HG02588 (cell line): ENCODE results near the gene HLF.

Experiments used
- ATAC-seq: cut with Tn5 transposase; IDR thresholded peaks from one replicate; pipeline ENCODE4 v1.9.1; 2021; ENCODE audit warnings: mild to moderate bottlenecking, moderate library complexity; ENCODE audit not compliant: unreplicated experiment

Gene HLF, protein sequence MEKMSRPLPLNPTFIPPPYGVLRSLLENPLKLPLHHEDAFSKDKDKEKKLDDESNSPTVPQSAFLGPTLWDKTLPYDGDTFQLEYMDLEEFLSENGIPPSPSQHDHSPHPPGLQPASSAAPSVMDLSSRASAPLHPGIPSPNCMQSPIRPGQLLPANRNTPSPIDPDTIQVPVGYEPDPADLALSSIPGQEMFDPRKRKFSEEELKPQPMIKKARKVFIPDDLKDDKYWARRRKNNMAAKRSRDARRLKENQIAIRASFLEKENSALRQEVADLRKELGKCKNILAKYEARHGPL

DNA sequence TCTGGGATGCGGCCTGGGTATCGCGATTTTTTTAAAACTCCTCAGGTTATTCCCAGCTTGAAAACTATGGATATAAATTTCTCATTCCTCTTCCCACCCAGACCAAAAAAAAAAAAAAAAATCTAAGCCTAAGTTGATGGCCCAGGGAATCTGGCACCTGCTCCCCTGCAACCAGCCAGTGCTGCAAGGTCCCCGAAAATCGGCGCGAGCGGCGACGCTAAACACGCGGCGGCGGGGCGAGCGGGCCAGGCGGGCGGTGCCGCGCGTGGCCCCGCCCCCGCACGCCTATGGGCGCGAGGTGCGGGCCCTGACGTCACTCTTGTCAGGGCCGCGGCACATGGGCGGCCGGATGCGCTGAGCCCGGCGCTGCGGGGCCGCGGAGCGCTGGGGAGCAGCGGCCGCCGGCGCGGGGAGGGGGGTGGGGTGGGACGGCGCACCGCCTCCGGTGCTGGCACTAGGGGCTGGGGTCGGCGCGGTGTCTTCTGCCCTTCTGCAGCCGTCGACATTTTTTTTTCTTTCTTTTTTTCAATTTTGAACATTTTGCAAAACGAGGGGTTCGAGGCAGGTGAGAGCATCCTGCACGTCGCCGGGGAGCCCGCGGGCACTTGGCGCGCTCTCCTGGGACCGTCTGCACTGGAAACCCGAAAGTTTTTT lies at the start of gene HLF:
TSS of gene HLF (plus strand) at position 316 of the 654 bp plus-strand sequence. CDS start 525 bp downstream, outside the sequence.
- peak; percentile 91 for ATAC-seq

DNA sequence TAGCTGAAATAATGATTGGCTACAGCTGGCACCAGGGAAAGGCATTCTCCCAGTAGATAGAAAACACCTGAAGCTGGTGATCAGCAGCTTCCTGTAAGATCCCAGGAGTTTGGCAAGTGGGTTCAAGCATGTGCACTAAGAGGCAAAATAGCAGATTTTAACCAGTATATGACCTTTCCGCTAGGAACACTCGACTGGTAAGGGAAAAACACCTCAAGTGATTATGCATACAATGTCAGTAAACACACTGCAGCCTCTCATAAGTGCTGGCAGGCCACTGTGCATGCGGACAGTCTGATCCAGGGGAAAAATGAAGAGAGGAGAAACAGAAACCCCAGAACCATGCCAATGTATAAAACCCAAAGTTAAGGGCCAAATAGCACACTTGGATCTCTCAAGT lies 49.0 kb upstream of the HLF start:
- ATAC-seq: no peak

DNA sequence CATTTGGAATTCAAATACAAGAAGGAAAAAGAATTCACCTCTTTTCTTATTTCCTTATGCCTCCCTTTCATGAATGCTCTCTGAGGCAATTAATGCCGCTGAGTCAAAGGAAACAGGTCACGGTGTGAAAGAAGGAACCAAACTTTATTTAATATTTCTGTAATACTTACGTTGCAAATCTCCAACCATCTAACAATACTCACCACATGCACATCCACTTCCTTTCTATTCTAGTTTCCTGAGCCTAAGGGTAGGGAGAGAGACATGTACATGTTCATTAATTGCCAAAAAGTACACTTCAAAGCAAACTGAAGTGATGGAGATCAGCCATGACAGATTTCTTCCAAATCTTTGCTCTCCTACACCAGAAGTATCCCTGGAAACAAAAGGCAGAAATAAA lies 47.9 kb upstream of the HLF start:
- ATAC-seq: no peak

DNA sequence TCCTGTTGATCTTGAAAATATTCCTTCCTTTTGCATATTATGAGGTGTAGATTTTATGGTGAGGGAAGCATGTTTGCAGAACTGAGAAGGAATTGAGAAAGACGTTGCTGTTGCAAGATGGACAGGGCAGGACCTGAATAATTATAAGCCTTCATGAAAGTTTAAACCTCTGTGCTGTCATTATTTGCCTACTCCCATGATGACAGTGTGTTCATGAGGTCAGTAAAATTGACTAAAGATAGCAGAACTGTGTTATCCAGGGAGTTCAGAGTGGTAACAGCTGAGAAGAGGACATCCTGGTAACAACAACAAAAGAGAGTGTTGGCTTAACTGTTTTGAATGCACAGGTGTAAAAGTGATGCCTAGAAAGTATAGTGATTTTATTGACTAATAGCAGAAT lies 45.3 kb upstream of the HLF start:
- no peak for ATAC-seq

DNA sequence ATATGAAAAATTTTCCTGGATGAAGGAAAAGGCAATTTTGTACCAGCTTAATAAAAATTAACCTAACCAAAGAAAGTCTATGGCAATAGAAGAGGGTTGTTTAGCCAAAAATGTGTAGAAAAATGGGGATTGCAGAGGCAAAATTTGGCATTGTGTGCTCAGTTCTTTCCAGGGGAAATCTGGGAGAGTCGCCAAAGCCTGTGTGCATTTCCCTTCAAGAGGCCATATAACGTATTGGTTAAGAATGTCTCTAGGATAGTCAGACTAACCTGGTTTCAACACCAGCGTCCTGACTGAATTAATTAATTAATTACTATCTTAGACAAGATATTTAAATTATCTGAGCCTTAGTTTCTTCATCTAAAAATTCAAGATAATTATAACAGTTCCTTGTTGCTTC lies 44.8 kb upstream of the HLF start:
- no peak for ATAC-seq

DNA sequence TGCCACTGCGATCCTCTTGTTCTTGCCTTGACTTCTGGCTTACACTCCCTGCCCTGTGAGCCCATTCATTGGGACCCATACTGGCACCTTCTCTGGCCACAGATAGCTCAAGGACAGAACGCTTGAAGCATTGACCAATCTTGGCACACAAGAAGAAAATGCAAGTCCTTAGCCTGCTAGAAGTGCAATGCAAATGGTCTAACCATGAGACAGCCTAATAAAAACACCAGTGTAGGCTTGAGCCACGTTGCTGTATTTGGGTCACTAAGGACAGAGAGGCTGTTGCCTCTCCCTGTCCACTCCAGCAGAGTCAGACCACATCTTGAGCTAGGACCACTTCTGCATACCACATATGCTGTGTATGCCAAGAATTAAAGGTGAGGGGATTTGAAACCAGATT lies 41.2 kb upstream of the HLF start:
- ATAC-seq: no peak

DNA sequence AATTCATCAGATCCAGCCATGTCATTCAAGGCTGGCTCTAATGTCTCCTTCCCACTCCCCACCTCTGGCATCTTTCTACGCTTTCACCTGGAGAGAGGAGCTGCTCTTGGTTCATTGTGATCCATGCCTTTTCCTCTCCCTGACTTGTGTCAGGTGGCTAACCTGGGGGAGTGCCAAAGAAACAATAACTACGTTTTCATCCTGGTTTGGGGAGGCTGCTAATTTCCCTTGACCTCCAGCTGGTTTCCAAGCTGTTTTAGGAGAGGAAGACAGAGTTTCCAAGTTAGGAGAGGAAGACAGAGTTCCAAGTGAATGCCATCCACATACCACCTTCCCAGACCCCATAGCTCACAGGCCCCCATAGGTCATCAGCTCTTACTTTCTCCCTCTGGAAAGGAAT lies 40.0 kb upstream of the HLF start:
- no peak for ATAC-seq

DNA sequence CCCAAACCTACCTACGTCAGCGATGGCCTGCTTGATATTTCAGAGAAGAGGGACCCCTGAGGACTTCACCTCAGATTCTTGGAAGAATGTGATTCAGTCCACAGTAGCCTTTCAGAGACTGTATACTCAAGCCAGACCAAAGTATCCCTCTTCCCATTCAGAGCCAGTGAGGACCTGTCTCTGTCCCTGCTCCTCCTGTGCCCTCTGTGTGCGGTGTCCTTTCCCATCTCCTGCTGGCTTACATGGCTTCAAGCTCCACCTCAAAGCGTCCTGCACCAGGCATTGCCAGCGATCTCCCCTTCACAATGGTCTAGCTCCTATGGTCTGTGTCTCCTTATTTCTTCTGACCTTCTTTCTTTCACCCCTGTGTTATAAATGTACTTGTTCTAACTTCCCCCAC lies 39.5 kb upstream of the HLF start:
- no peak for ATAC-seq

DNA sequence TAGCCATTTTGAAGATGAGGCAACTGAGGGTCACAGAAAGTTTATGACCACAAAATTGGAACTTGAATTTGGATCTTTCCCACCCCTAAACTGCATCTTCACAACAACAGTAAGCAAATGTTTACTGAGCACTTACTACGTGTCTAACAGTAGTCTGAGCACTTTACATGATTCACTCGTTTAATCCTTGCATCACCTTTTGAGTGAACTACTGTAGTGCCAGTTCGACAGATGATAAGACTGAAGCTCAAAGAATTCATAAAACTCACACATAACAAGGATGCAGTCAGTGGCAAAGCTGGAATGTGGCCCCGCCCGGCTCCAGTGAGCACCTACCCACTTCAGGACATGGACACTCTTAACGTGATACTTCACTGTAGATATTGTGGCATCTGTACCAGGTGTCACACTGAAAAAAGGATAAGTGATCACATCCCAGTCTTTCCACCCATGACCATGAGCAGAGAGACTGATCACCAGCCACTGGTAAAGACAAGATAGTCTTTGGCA lies 36.0 kb upstream of the HLF start:
- ATAC-seq: no peak

DNA sequence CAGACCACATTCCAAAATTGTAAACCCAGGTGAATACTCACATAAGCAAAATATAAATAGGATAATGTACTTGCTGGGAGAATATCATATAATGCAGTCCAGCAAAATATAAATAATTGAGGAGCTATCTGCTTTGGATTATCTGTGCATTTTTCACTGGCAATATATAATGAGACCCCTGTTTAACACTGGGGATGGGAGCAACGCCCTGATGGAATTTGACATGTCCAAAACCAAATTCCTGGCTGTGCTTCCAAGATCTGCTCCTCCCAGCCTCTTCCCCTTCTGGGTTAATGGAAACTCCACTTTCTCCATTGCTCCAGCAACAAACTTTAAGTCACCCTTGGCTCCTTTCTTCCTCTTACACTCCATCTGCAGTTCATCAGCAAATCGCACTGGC lies 35.5 kb upstream of the HLF start:
- no peak for ATAC-seq

DNA sequence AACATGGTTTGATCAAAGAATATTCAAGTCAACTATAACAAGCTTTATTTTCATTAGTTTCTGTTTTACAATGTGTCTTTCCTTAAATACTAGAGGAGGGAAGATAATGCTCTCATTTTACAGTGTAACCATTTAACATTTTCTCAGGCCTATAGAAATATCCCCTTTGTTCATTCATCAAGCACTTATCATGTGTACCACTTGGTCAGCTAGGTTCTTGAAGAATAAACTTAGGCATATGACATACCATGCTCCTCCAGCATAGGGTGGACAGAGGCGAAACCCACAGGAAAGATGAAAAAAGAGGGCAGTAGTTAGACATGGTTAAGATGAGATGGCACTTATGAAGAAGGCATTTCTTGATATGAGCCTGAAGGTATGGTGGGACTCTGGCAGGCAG lies 34.0 kb upstream of the HLF start:
- ATAC-seq: no peak

DNA sequence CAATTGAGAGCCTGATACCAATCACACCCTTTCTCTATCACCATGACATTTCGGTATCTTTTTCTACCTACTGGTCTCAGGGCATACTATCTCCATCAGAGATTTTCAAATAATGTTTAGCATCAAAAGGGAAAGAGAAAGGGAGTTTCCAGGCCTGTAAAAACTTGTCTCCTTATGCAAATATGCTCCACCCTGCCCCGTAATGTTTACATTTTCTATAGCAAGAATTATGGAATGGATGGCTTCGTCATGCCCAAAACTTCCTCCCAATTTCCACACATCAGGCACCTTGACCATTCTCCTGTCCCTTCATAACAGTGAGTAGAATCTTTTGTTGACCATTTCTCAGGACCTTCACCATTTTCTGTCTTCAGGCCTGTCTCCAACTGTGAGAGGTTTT lies 30.9 kb upstream of the HLF start:
- no peak for ATAC-seq

DNA sequence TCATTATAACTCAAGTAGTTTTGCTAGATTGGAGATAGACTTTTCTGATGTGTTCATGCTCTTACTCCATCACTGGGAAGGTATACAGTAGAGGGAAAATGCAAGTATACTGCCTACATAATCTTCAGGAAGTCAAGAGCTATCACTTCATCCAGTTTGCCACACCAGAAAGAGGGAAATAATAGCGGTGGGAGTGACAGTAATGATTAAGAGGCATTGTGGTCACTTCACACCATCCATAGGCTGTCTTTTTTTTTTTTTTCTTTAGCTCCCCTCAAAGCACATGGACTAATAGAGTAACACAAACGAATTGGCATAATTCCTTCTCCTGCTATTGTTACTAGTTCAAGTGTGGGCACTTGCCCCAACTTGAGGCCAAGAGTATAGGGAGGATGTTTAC lies 28.4 kb upstream of the HLF start:
- ATAC-seq: no peak

DNA sequence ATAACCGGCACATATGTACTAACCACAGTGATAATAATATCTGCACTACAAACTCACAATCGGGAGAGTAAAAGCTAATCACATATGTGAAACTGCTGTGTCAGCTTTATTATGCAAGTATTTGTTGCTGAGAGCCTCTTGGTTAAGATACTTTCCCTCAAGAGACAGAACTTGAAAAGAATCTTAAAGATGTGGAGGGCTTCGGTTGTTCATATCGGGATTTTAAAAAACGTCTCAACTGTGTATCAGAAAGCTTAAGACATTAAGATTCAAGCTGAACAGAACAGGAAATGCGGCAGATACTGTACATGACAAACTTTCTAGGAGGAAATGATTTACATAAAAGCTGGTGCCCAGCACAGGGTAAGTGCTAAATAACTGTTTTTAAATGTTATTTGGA lies 27.5 kb upstream of the HLF start:
- ATAC-seq: no peak

DNA sequence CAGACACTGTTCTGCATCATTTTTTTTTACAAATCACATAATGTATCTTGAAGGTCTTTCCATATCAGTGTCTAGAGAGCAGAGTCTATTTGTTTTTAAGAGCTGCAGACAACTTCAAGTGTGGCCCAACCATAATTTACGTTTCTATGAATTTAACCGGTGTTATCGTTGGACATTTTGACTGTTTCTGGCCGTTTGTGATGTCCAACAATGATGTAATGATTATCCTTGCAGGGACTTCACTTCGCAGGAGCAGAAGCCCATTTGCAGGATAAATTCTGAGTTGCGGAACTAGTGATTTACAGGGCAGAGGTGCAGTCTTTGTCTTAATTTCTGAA lies 26.9 kb upstream of the HLF start:
- ATAC-seq: no peak

DNA sequence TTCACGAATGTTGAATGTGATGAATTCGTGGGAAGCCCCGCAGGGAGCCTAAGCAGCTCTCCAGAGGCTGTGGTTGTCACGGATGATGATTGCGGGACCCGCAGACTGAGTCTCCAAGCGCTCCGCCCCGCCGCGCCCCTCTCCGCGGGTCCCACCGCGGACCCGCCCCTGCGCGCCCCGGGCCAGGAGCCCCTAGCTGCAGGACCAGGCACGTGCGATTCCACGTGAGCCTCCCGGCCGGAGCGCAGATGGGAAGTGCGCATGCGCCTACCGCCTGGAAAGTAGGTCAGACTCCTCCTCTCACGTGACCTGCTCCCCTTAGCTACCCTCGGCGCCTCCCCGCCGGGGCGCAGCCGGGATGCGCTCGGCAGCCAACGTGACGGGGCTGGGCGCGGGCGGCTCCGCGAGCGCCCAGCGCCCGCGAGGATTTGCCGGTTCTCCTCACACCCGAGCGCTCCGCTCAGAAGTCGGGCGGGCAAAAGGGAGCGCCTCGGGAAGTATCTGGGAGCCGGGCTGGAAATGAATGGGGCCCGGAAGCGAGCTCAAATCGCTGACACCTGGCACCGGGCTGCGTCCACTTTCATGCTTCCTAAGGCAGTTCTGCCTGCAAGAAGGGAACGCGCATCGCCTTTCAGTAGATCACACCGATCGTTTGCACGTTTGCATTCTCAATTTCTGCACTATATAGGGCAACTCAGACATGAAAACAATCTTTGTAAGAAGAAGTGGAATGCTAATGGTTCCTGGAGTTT lies 26.4 kb upstream of the HLF start:
- ATAC-seq: peak; percentile 90

DNA sequence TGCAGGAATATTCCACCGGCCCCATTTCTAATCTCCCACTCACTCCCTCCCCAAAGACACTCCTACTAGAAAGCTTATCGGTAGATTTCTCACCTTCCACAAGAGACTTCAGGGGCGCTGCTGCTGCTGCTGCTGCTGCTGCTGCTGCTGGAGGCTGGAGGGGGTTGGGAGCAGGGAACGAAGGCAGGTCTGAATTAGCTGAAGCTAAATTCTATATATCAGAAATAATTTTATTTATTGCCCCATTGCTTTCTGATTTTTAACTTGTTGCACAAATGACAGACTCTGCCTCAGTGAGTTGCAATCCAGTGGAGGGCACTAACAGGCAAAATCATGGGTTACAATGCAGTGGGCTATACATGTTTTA lies 25.8 kb upstream of the HLF start:
- ATAC-seq: peak; percentile 7

DNA sequence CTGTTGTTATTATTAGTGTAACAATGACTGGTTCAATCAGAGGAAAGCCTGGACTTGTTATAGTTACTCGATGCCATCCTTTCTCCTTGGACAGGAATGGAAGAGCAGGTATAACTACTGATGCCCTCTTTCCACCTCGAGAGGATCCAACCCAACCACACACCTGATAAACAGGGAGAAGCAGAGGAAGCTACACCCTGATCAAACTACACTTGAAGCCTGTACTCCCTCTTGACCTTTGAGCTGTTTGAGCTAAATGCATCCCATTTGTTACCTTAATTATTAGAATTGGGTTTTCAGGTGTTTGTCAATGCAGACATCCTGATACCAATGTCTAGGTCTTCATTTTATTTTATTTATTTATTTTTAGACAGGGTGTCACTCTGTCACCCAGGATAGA lies 23.7 kb upstream of the HLF start:
- no peak for ATAC-seq

DNA sequence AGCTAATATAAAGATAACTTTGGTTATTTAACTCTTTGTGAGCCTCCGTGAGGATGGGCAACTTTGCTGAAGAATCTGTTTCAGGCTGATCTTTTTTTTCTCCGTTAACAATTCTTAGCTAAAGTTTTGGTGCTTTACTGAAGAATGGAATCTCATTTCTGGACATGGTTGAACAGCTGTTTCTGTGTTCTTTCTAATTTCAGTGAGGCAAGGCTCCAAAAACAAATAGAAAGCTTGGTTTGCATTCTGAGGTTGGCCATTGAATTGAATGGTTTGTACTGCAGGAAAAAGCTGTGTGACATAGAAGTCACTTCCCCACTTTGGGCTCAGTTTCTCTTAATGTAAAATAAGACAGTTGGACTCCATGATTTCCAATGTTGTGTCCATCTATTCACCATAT lies 22.3 kb upstream of the HLF start:
- ATAC-seq: no peak

DNA sequence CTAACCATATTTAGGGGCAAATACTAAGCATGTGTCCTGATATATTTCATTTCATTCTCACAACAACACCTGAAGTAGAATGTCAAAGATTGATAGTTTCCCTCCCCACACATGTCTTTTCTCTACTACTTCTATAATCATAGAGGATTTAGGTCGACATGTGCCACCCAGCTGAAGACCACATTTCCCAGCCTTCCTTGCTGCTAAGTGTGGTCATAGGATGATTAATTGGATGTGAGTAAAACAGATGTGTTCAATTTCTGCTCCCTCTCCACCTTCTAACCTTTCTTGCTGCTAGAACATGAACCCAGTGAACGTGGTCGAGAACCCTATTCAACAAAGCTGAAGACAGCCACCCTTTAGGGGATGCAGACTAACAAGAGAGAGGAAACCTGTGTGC lies 18.8 kb upstream of the HLF start:
- ATAC-seq: no peak

DNA sequence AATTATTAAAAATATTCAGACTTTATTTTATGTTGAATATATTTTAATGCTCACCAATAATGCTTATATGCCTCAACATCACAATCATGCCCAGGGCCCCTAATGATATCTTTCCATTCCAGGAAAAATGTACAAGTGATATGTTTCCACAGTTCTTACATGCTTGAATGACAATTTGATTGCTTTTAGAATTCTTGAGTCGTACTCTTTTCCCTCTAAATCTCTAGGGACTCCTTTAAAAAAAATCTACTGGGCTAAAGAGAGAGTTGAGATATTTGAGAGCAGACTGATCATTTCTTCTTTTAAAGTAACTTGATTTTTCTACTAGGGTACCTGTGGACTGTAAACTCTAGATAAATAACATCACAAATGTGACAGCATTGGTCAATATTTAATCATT lies 18.2 kb upstream of the HLF start:
- no peak for ATAC-seq

DNA sequence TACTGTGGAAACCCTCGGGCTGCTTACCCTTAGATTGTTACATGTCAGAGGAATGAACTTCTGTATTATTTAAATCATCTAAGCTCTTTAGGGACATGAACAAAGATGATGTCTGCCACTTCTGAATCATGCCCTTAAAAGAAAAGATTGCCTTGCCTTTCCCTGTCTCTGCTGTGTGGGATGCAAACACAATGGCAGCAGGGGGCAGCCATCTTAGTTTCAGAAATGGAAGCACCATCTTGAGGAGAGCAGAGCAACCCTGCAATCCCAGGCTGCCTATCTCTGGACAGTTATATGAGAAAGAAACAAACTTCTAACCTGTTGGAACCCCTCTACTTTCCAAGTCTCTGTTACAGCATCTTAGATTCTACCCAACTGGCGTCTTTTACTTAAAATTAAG lies 16.7 kb upstream of the HLF start:
- no peak for ATAC-seq
